Measurements from ENCODE around the gene POLE4. TPM values are rescaled to one million over a fixed set of nuclear protein-coding genes. Genes with fewer than 3 reads are reported as not detected.

POLE4 gene
- total and polyA plus RNA-seq, 2 donors (not counting 1 experiment from before 2014, with no cell fraction given): 26.3 to 28.9 TPM

DNA sequence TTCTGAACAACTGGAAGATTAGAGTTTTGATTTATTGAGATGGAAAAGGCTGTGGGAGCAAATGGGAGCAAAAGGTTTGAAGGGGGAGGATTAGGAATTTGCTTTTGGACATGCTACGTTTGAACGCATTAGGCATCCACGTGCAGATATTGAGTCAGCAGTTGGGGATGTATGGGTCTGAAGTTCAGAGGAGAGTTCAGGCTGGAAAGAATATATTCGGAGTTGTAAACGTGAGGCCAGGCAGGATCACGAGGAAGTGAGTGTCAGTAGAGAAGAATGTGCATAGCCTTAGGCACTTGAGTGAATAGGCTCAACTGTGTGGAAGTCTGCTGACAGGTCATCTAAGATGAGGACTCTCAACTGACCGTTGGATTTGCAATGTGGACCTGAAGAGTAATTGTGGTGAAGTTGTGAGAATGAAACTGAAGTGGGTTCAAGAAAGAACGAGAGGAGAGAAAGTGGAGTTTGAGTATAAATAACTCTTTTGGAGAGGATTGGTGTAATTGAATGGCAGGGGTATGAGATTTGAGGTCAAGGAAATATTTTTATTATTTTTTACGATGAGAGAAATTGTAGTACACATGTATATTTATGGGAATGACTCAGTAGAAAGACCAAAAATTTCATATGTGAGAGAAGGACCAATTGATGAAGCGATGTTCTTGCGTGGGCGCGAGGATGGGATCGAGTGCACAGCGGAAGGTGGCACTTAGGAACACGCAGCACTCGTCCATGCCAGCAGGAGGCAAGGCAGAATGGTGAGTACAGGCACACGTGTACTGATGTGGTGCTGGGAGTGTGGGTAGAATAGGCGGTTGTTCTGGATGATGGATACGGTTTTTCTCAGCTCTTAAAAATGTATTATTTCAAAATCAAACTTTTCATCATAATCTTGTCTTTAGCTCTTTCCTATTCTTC is 40.5 kb upstream of the POLE4 start:
- Histone ChIP-seq H3K36me3 (ENCODE audit: control insufficient read depth, insufficient read depth, low read length) (no peaks in the 10 kb centered on the region), H3K79me2 (ENCODE audit: control insufficient read depth, insufficient read depth, low read length) (no peaks in the 10 kb centered on the region), H3K4me3 (replicated peaks in 1 of 4; ENCODE audit: control extremely low read depth in 1 of 4, insufficient read depth in 1 of 4, low read depth in 3 of 4, low read length in 4 of 4) (no peak overlapping the region), H3K9me3 (ENCODE audit: control insufficient read depth, insufficient read depth, low read depth, low read length) (no peaks in the 10 kb centered on the region), H3K27ac (ENCODE audit: insufficient read depth, low read length) (peak overlapping the region; percentile 10), H3K9ac (ENCODE audit: insufficient read depth, low read length) (no peak overlapping the region), H3K4me1 (ENCODE audit: control insufficient read depth, extremely low read depth, insufficient read depth, low read length) (peaks cover 4% of the 10 kb centered on the region), H3K4me2 (ENCODE audit: extremely low read depth, insufficient read depth, low read length) (peak overlapping the region; percentile 39), H2AFZ (ENCODE audit: low read length) (no peak overlapping the region), H4K20me1 (ENCODE audit: control insufficient read depth, extremely low read depth, insufficient read depth, low read length) (no peaks in the 10 kb centered on the region), H3K27me3 (ENCODE audit: control insufficient read depth, insufficient read depth, low read length) (no peaks in the 10 kb centered on the region)
- DNase-seq (ENCODE audit: low read depth in 2 of 2): peak; percentile 50 to 63
- TF ChIP-seq EZH2 (IDR thresholded peaks at IDR 0.05; ENCODE audit: low read length, missing control alignments): no peak
- TF ChIP-seq, protein P1, sequence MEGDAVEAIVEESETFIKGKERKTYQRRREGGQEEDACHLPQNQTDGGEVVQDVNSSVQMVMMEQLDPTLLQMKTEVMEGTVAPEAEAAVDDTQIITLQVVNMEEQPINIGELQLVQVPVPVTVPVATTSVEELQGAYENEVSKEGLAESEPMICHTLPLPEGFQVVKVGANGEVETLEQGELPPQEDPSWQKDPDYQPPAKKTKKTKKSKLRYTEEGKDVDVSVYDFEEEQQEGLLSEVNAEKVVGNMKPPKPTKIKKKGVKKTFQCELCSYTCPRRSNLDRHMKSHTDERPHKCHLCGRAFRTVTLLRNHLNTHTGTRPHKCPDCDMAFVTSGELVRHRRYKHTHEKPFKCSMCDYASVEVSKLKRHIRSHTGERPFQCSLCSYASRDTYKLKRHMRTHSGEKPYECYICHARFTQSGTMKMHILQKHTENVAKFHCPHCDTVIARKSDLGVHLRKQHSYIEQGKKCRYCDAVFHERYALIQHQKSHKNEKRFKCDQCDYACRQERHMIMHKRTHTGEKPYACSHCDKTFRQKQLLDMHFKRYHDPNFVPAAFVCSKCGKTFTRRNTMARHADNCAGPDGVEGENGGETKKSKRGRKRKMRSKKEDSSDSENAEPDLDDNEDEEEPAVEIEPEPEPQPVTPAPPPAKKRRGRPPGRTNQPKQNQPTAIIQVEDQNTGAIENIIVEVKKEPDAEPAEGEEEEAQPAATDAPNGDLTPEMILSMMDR (conservative IDR thresholded peaks at IDR 0.05 in 1 of 2, IDR thresholded peaks at IDR 0.05 in 1 of 2; ENCODE audit: low read depth in 1 of 2, low read length in 2 of 2): no peak

DNA sequence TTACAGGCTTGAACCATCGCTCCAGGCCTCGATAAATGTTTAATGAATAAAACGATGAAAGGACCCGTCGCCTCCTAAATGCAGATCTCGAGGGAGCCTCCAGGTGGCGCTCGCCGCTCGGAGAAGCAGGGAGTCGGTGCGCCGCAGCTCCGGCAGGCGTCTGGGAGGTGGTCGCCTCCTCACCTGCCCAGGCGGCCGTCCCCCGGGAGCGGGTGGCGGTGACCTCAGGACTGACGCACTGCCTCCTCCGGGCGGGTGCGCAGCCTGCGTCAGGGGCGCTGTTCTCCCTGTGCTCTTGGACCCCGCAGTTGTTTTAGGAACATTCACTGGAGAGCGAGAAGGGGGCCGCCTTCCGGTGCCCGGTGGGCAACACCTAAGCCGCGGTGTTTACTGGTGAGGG is 38.6 kb upstream of the POLE4 start:
- H3K4me1 ChIP-seq (ENCODE audit: control insufficient read depth, extremely low read depth, insufficient read depth, low read length): peaks cover 4% of the 10 kb centered on the region
- H3K4me3 ChIP-seq (replicated peaks in 1 of 4; ENCODE audit: control extremely low read depth in 1 of 4, insufficient read depth in 1 of 4, low read depth in 3 of 4, low read length in 4 of 4): peak overlapping the region; percentile 38 to 55 (median 47)
- no peaks in the 10 kb centered on the region for H3K27me3 ChIP-seq (ENCODE audit: control insufficient read depth, insufficient read depth, low read length)
- peak; percentile 31 to 49 for DNase-seq (ENCODE audit: low read depth in 2 of 2)
- H3K36me3 ChIP-seq (ENCODE audit: control insufficient read depth, insufficient read depth, low read length): no peaks in the 10 kb centered on the region
- H3K9me3 ChIP-seq (ENCODE audit: control insufficient read depth, insufficient read depth, low read depth, low read length): no peaks in the 10 kb centered on the region
- no peaks in the 10 kb centered on the region for H4K20me1 ChIP-seq (ENCODE audit: control insufficient read depth, extremely low read depth, insufficient read depth, low read length)
- no peaks in the 10 kb centered on the region for H3K79me2 ChIP-seq (ENCODE audit: control insufficient read depth, insufficient read depth, low read length)
- no peak overlapping the region for H3K9ac ChIP-seq (ENCODE audit: insufficient read depth, low read length)
- no peak overlapping the region for H3K27ac ChIP-seq (ENCODE audit: insufficient read depth, low read length)
- H3K4me2 ChIP-seq (ENCODE audit: extremely low read depth, insufficient read depth, low read length): peak overlapping the region; percentile 80
- TF ChIP-seq, protein P1 (conservative IDR thresholded peaks at IDR 0.05 in 1 of 2, IDR thresholded peaks at IDR 0.05 in 1 of 2; ENCODE audit: low read depth in 1 of 2, low read length in 2 of 2): peak; percentile 57 to 78
- no peak for TF ChIP-seq EZH2 (IDR thresholded peaks at IDR 0.05; ENCODE audit: low read length, missing control alignments)
- peak overlapping the region; percentile 55 for H2AFZ ChIP-seq (ENCODE audit: low read length)

DNA sequence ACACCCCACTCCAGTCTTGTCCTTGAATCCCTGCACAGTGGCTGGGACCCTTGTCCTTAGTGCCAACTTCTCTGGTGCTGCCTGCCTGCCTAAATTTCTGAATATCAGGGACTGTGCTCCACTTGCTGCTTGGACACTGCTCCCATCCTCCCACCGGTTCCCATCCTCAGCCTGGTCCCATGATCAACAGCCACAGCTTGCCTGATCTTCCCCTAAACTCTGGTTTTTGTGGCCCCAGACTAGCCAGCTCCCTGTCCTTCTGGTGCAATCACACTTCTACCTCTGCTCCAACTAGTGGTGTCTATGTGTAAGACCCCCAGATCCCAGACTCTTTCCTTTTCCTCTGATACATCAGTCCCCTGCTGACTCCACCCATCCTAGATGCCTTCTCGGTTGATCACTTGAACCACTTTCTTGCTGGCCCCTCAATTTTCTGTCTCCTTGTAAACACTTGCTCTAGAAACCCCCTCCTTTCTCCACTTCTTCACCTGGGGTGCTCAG is 37.2 kb upstream of the POLE4 start:
- no peak overlapping the region for H2AFZ ChIP-seq (ENCODE audit: low read length)
- H3K4me3 ChIP-seq (replicated peaks in 1 of 4; ENCODE audit: control extremely low read depth in 1 of 4, insufficient read depth in 1 of 4, low read depth in 3 of 4, low read length in 4 of 4): no peak overlapping the region
- no peak overlapping the region for H3K4me2 ChIP-seq (ENCODE audit: extremely low read depth, insufficient read depth, low read length)
- TF ChIP-seq, protein P1 (conservative IDR thresholded peaks at IDR 0.05 in 1 of 2, IDR thresholded peaks at IDR 0.05 in 1 of 2; ENCODE audit: low read depth in 1 of 2, low read length in 2 of 2): no peak
- TF ChIP-seq EZH2 (IDR thresholded peaks at IDR 0.05; ENCODE audit: low read length, missing control alignments): no peak
- no peaks in the 10 kb centered on the region for H3K27me3 ChIP-seq (ENCODE audit: control insufficient read depth, insufficient read depth, low read length)
- H3K9me3 ChIP-seq (ENCODE audit: control insufficient read depth, insufficient read depth, low read depth, low read length): no peaks in the 10 kb centered on the region
- no peaks in the 10 kb centered on the region for H3K79me2 ChIP-seq (ENCODE audit: control insufficient read depth, insufficient read depth, low read length)
- H4K20me1 ChIP-seq (ENCODE audit: control insufficient read depth, extremely low read depth, insufficient read depth, low read length): no peaks in the 10 kb centered on the region
- no peak for DNase-seq (ENCODE audit: low read depth in 2 of 2)
- H3K4me1 ChIP-seq (ENCODE audit: control insufficient read depth, extremely low read depth, insufficient read depth, low read length): peaks cover 4% of the 10 kb centered on the region
- no peaks in the 10 kb centered on the region for H3K36me3 ChIP-seq (ENCODE audit: control insufficient read depth, insufficient read depth, low read length)
- H3K27ac ChIP-seq (ENCODE audit: insufficient read depth, low read length): no peak overlapping the region
- H3K9ac ChIP-seq (ENCODE audit: insufficient read depth, low read length): no peak overlapping the region

Data from fibroblast of lung (primary cell).